Thyroid gland (tissue), 4 donors: ENCODE results near the gene CTDSP1. TPM values are rescaled to one million over a fixed set of nuclear protein-coding genes. Genes with fewer than 3 reads are reported as not detected.

Source experiments
- DNase-seq, 2 donors: peaks; one replicate each; pipeline ENCODE4 v3.0.0-alpha.2; 2019
- H3K27ac ChIP-seq, 3 donors: fragments of 200-600 bp; sonication (generic); 1 replicate in 2 of 3; 2 replicates in 1 of 3; pipeline ENCODE4 v1.5.1; 2016 to 2019; ENCODE audit warnings: mild to moderate bottlenecking in 1 of 3, moderate library complexity in 1 of 3
- H3K27me3 ChIP-seq: fragments of 200-600 bp; sonication (generic); one replicate; pipeline ENCODE4 v1.5.1; 2019
- H3K36me3 ChIP-seq, 2 donors: fragments of 200-600 bp; sonication (generic); one replicate each; pipeline ENCODE4 v1.5.1; 2016 to 2019
- H3K4me1 ChIP-seq, 2 donors: fragments of 200-600 bp; sonication (generic); one replicate each; pipeline ENCODE4 v1.5.1; 2017 to 2019
- H3K4me3 ChIP-seq, 3 donors: fragments of 200-600 bp; sonication (generic); replicated peaks in 1 of 3; 1 replicate in 2 of 3; 2 replicates in 1 of 3; pipeline ENCODE4 v1.5.1; 2016; ENCODE audit warnings: mild to moderate bottlenecking in 1 of 3
- H3K9me3 ChIP-seq: fragments of 200-600 bp; sonication (generic); one replicate; pipeline ENCODE4 v1.5.1; 2017
- CTCF ChIP-seq, 6 experiments: fragments of 200-600 bp in 3 of 6; fragments of 450-650 bp in 3 of 6; sonication (generic) in 3 of 6; IDR thresholded peaks; one replicate each; pipeline ENCODE4 v1.5.1; 2016 to 2019; ENCODE audit warnings: antibody characterized with exemption in 6 of 6, mild to moderate bottlenecking in 2 of 6, inconsistent platforms in 1 of 6, moderate library complexity in 1 of 6
- POLR2A ChIP-seq, 2 donors: fragments of 450-650 bp; IDR thresholded peaks; one replicate each; pipeline ENCODE4 v1.6.1; 2017; ENCODE audit warnings: antibody characterized with exemption in 2 of 2, mild to moderate bottlenecking in 2 of 2, moderate library complexity in 1 of 2
- WGBS, 2 donors: methylation state at CpG; one replicate each; pipeline ENCODE4 v1.1.5; 2017; 5-methylcytosine and 5-hydroxymethylcytosine counted together
- intact Hi-C: fragments of 100-400 bp; cut with DNase I; formaldehyde crosslinking; loops from one replicate; pipeline ENCODE4 v1.15.1; 2023
- total RNA-seq, 4 donors: library from RNA; depleted of rRNA; stranded (reverse); fragments of >200 nt; gene quantifications; one replicate each; pipeline ENCODE4 v1.2.3, GENCODE V29; 2016

CTDSP1 gene
- total RNA-seq, 4 donors from 2014 or later = 105 to 152 (median 127) TPM

- Histone ChIP-seq H3K27me3 (no peaks in the 10 kb centered on the region), H3K9me3 (no peaks in the 10 kb centered on the region), H3K27ac (peak overlapping the region; percentile 99 to 100 (median 99)), H3K36me3 (peaks cover 8 to 22% of the 10 kb centered on the region in 2 donors), H3K4me1 (peaks cover 37 to 38% of the 10 kb centered on the region in 2 donors), H3K4me3 (peak overlapping the region in 2 of 3 donors; percentile 88 to 100)
- intact Hi-C loops = no loop called here
- WGBS, 2 donors = 0% methylated on average over 17 to 27 of the region's 35 CpGs
- DNase-seq = peak; percentile 87 to 88
- TF ChIP-seq POLR2A (IDR thresholded peaks at IDR 0.05) = peak; percentile 1 to 62
- peak in 1 of 6 experiments; percentile 3 for TF ChIP-seq CTCF (IDR thresholded peaks at IDR 0.05)
These were observed 1.7 kb upstream of the CTDSP1 start for GRCh38 chr2:218397820-218398436.

- TF ChIP-seq POLR2A (IDR thresholded peaks at IDR 0.05) (peak in 1 of 2 donors; percentile 49), CTCF (IDR thresholded peaks at IDR 0.05) (peak in 1 of 6 experiments; percentile 12)
- peak; percentile 85 to 88 for DNase-seq
- H3K4me1 ChIP-seq = peaks cover 38 to 45% of the 10 kb centered on the region in 2 donors
- peak overlapping the region; percentile 99 to 100 (median 99) for H3K27ac ChIP-seq
- no peaks in the 10 kb centered on the region for H3K9me3 ChIP-seq
- H3K36me3 ChIP-seq = peaks cover 16 to 30% of the 10 kb centered on the region in 2 donors
- 1% methylated on average over 47 to 52 of the region's 95 CpGs for WGBS, 2 donors
- peak overlapping the region; percentile 14 to 100 (median 88) for H3K4me3 ChIP-seq
- no peaks in the 10 kb centered on the region for H3K27me3 ChIP-seq
- intact Hi-C loops = no loop called here
These were observed 954 bp upstream of the CTDSP1 start for GRCh38 chr2:218398437-218399390.

- DNase-seq = peak; percentile 42 to 52
- TF ChIP-seq CTCF (IDR thresholded peaks at IDR 0.05) (no peak), POLR2A (IDR thresholded peaks at IDR 0.05) (peak in 1 of 2 donors; percentile 32)
- peaks cover 43 to 54% of the 10 kb centered on the region in 2 donors for H3K4me1 ChIP-seq
These were observed 680 bp downstream of the CTDSP1 start for GRCh38 chr2:218400167-218400929.

GRCh38 chr2:218400930-218401881 lies 1.5 kb downstream of the CTDSP1 start:
- Histone ChIP-seq H3K27ac (peak overlapping the region; percentile 99 to 100 (median 99)), H3K36me3 (peaks cover 31 to 41% of the 10 kb centered on the region in 2 donors), H3K27me3 (no peaks in the 10 kb centered on the region), H3K9me3 (no peaks in the 10 kb centered on the region), H3K4me1 (peaks cover 50 to 57% of the 10 kb centered on the region in 2 donors), H3K4me3 (peak overlapping the region; percentile 43 to 100 (median 100))
- DNase-seq = peak in 1 of 2 donors; percentile 38
- TF ChIP-seq CTCF (IDR thresholded peaks at IDR 0.05) (no peak), POLR2A (IDR thresholded peaks at IDR 0.05) (no peak)
- intact Hi-C loops = loop anchor here (5.0 to 10.0 kb wide), 3 partner anchors 129 to 254 kb away; partner anchors contain the start of genes AAMP, BCS1L, CNOT9 and PNKD
- WGBS, 2 donors = 16 to 28% methylated on average over 20 to 21 of the region's 24 CpGs

More at GRCh38 chr2:218400167-218400929, 680 bp downstream of the CTDSP1 start:
- H3K4me3 ChIP-seq = peak overlapping the region; percentile 43 to 100 (median 100)
- no peaks in the 10 kb centered on the region for H3K27me3 ChIP-seq
- no peaks in the 10 kb centered on the region for H3K9me3 ChIP-seq
- peaks cover 31 to 41% of the 10 kb centered on the region in 2 donors for H3K36me3 ChIP-seq
- H3K27ac ChIP-seq = peak overlapping the region; percentile 99 to 100 (median 99)
- WGBS, 2 donors = 0% methylated on average over 11 to 29 of the region's 63 CpGs
- intact Hi-C loops = loop anchor here (5.0 to 10.0 kb wide), 3 partner anchors 128 to 254 kb away; partner anchors contain the start of genes AAMP, BCS1L, CNOT9 and PNKD
